HG02588 (cell line): ENCODE data around the gene TAF11L11.
"Not testable (repeated sequence)": the region's sequence is repeated elsewhere in the genome, so short reads cannot be mapped to it uniquely, and the experiment has no call there.

Experiments
- ATAC-seq: cut with Tn5 transposase; IDR thresholded peaks from one replicate; pipeline ENCODE4 v1.9.1; 2021; ENCODE audit warnings: mild to moderate bottlenecking, moderate library complexity; ENCODE audit not compliant: unreplicated experiment

The TAF11L11 gene

GRCh38 chr5:17603880-17604279 lies at the start of gene TAF11L11:
Gene TAF11L11, plus strand, starts transcription at chr5:17604183.
- not testable (repeated sequence) for ATAC-seq

DNA sequence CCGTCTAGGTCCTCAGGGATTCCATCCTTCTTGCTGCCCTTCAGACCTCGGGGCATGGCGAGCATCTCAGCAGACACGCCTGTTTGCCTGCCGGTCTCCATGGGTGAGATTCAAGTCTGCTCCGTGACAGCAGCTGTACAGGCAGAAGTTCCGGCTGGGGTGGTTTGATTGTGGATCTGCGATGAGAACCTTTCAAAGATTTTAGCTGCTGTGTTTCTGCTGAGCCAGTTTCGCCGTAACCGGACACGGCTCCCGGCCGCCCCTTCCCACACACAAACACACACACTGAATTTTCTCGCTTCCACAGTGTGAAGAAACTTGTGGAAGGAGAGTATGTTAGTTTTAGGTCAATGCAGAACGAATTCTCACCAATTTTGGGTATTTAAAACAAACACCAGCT lies 18.3 kb upstream of the TAF11L11 start, which contains the start of gene TAF11L7:
TAF11L7 (minus strand) TSS at position 101 of the 400 bp plus-strand sequence.
- not testable (repeated sequence) for ATAC-seq

DNA sequence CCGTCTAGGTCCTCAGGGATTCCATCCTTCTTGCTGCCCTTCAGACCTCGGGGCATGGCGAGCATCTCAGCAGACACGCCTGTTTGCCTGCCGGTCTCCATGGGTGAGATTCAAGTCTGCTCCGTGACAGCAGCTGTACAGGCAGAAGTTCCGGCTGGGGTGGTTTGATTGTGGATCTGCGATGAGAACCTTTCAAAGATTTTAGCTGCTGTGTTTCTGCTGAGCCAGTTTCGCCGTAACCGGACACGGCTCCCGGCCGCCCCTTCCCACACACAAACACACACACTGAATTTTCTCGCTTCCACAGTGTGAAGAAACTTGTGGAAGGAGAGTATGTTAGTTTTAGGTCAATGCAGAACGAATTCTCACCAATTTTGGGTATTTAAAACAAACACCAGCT lies 13.1 kb upstream of the TAF11L11 start, which contains the start of gene TAF11L8:
TAF11L8 (minus strand) TSS at position 101 of the 400 bp plus-strand sequence.
- ATAC-seq, result not testable (repeated sequence)

- ATAC-seq, result not testable (repeated sequence)
Observed at GRCh38 chr5:17594255-17594654, 9.7 kb upstream of the TAF11L11 start, which contains the start of gene TAF11L9. Gene TAF11L9, minus strand, starts transcription at chr5:17594394.

DNA sequence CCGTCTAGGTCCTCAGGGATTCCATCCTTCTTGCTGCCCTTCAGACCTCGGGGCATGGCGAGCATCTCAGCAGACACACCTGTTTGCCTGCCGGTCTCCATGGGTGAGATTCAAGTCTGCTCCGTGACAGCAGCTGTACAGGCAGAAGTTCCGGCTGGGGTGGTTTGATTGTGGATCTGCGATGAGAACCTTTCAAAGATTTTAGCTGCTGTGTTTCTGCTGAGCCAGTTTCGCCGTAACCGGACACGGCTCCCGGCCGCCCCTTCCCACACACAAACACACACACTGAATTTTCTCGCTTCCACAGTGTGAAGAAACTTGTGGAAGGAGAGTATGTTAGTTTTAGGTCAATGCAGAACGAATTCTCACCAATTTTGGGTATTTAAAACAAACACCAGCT lies 6.3 kb upstream of the TAF11L11 start, which contains the start of gene TAF11L10:
TAF11L10 (minus strand) TSS at position 101 of the 400 bp plus-strand sequence.
- not testable (repeated sequence) for ATAC-seq

DNA sequence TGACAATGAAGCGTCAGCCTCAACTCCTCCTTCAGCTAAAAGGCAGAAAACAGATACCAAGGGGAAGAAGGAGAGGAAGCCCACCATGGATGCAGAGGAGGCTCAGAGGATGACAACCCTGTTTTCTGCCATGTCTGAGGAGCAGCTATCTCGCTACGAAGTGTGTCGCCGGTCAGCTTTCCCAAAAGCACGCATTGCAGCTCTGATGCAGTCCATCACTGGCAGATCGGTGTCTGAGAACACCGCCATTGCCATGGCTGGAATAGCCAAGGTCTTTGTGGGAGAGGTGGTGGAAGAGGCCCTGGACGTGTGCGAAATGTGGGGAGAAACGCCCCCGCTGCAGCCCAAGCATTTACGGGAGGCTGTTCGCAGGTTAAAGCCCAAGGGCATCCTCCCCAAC lies 968 bp downstream of the TAF11L11 start:
- no peak for ATAC-seq

GRCh38 chr5:17607461-17607860 lies 3.5 kb downstream of the TAF11L11 start:
- ATAC-seq, result not testable (repeated sequence)

DNA sequence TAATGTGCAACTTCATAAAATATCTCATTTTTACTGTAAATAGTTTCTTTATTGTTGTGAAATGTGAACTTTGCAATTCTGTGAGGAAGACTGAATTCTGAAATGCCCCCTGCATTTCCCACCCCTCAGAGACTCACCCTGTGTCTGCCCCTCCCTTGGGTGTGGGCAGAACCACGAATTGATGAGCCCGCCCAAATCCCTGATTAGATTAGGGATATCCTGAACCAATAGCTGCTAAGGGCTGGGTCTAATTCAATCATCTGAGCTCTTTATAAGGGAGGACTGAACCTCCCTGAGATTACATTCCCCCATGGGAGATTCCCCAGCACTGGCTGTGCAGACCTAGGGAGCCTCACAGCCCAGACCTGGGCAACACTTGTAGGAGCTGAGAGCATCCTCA lies 6.1 kb downstream of the TAF11L11 start, which contains the start of gene TAF11L12:
TAF11L12 (plus strand) TSS at position 301 of the 400 bp plus-strand sequence.
- ATAC-seq, result not testable (repeated sequence)

- ATAC-seq, result no peak
Observed at GRCh38 chr5:17614872-17615605, 11.1 kb downstream of the TAF11L11 start.

DNA sequence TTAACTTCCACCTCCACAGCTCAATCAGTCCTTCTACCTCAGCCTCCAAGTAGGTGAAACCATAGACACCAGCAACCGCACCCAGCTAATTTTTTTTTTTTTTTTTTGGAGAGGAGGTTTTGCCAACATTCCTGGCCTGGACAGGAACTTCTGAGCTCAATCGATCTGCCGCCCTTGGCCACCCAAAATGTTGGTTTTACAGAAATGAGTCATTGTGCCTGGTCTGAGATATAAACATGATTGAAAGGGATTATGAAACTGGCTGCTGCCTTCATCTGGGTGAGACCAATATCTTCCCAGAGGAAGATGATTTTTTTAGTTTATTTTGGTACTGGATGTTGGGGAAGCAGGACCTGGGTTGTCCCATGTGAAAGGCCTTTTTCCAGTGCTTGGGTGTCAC lies 15.4 kb downstream of the TAF11L11 start:
- ATAC-seq, result no peak

GRCh38 chr5:17620627-17621026 lies 16.6 kb downstream of the TAF11L11 start:
- no peak for ATAC-seq

DNA sequence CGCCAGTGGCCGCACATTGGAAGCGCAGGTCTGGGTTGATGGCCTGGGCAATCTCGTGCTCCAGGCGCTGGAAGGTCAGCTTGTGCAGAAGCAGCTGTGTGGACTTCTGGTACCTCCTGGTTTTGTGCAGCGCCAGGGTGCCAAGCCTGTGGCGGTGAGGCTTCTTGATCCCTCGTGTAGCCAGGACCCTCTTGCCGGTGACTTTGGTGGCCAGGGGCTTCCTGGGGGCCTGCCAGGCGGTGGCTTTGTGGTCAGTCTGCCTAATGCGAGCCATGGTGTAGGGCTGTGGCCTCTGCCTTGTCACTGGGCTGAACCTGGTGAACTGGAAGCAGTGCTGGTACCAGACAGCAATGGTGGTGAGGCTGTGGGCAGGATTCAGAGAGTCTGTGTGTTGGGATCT lies 21.7 kb downstream of the TAF11L11 start:
- no peak for ATAC-seq

- not testable (repeated sequence) for ATAC-seq
Observed at GRCh38 chr5:17631788-17632187, 27.8 kb downstream of the TAF11L11 start, which contains the start of gene TAF11L13. Gene TAF11L13, plus strand, starts transcription at chr5:17632088.

DNA sequence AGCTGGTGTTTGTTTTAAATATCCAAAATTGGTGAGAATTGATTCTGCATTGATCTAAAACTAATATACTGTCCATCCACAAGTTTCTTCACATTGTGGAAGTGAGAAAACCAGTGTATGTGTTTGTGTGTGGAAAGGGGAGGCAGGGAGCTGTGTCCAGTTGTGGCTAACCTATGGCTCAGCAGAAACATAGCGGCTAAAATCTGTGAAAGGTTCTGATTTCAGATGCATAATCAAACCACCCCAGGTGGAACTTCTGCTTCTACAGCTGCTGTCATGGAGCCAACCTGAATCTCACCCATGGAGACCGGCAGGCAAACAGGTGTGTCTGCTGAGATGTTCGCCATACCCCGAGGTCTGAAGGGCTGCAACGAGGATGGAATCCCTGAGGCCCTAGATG lies 30.2 kb downstream of the TAF11L11 start, which contains the start of gene TAF11L14:
TAF11L14 (plus strand) TSS at position 301 of the 400 bp plus-strand sequence.
- ATAC-seq, result no peak

- ATAC-seq, result not testable (repeated sequence)
Observed at GRCh38 chr5:17649232-17649631, 45.2 kb downstream of the TAF11L11 start.

- not testable (repeated sequence) for ATAC-seq
Observed at GRCh38 chr5:17655201-17655759, 51.3 kb downstream of the TAF11L11 start.
